HG02973 (cell line): ENCODE measurements around the gene PDS5B.
A peak's percentile ranks its signal among the peaks of the same experiment; 100 is the strongest.
"Not testable (repeated sequence)": the region's sequence is repeated elsewhere in the genome, so short reads cannot be mapped to it uniquely, and the experiment has no call there.

Experiments used
- ATAC-seq: cut with Tn5 transposase; IDR thresholded peaks from one replicate; pipeline ENCODE4 v1.9.1; 2021; ENCODE audit warnings: moderate library complexity; ENCODE audit not compliant: unreplicated experiment

The PDS5B gene

GRCh38 chr13:32645854-32646253, 59.6 kb downstream of the PDS5B start:
- ATAC-seq, result no peak

GRCh38 chr13:32647926-32648325, 61.7 kb downstream of the PDS5B start:
- ATAC-seq, result no peak

- no peak for ATAC-seq
These were observed 64.6 kb downstream of the PDS5B start for GRCh38 chr13:32650705-32651311.

GRCh38 chr13:32657309-32657708, 71.1 kb downstream of the PDS5B start:
- ATAC-seq, result no peak

- ATAC-seq, result no peak
These were observed 73.5 kb downstream of the PDS5B start for GRCh38 chr13:32659736-32660135.

- no peak for ATAC-seq
These were observed 74.0 kb downstream of the PDS5B start for GRCh38 chr13:32660227-32660626.

GRCh38 chr13:32661685-32662084, 75.4 kb downstream of the PDS5B start:
- no peak for ATAC-seq

GRCh38 chr13:32663660-32664059, 77.4 kb downstream of the PDS5B start:
- ATAC-seq, result no peak

- no peak for ATAC-seq
These were observed 80.8 kb downstream of the PDS5B start for GRCh38 chr13:32666990-32667571.

- peak; percentile 57 for ATAC-seq
These were observed 82.9 kb downstream of the PDS5B start for GRCh38 chr13:32669030-32669646.

- ATAC-seq, result no peak
These were observed 88.3 kb downstream of the PDS5B start for GRCh38 chr13:32674503-32674902.

- ATAC-seq, result no peak
These were observed 90.0 kb downstream of the PDS5B start for GRCh38 chr13:32676242-32676641.

- ATAC-seq, result no peak
These were observed 95.9 kb downstream of the PDS5B start for GRCh38 chr13:32682130-32682529.

- no peak for ATAC-seq
These were observed 96.5 kb downstream of the PDS5B start for GRCh38 chr13:32682740-32683139.

- ATAC-seq, result no peak
These were observed 101.0 kb downstream of the PDS5B start for GRCh38 chr13:32687275-32687674.

GRCh38 chr13:32695602-32696250, 109.5 kb downstream of the PDS5B start:
- ATAC-seq, result no peak

GRCh38 chr13:32707471-32707870, 121.2 kb downstream of the PDS5B start:
- no peak for ATAC-seq

- no peak for ATAC-seq
These were observed 127.1 kb downstream of the PDS5B start for GRCh38 chr13:32713397-32713796.

GRCh38 chr13:32716201-32716600, 129.9 kb downstream of the PDS5B start:
- not testable (repeated sequence) for ATAC-seq

GRCh38 chr13:32720026-32720425, 133.8 kb downstream of the PDS5B start:
- ATAC-seq, result no peak

GRCh38 chr13:32721131-32722034, 135.1 kb downstream of the PDS5B start:
- ATAC-seq, result not testable (repeated sequence)
